Measurements from ENCODE around the gene STMN1.
A peak's percentile ranks its signal among the peaks of the same experiment; 100 is the strongest.

STMN1 gene

GRCh38 chr1:25858494-25858893, 47.7 kb downstream of the STMN1 start:
- no peak overlapping the region for H3K27ac ChIP-seq (ENCODE audit: low read depth, low read length)
- H3K27me3 ChIP-seq (ENCODE audit: control insufficient read depth, insufficient read depth, low read length) = no peaks in the 10 kb centered on the region
- no peak overlapping the region for H3K9ac ChIP-seq (ENCODE audit: low read length)
- H3K36me3 ChIP-seq (ENCODE audit: control insufficient read depth, insufficient read depth, low read length) = no peaks in the 10 kb centered on the region
- H3K4me1 ChIP-seq (ENCODE audit: control insufficient read depth, insufficient read depth, low read length) = peaks cover 7% of the 10 kb centered on the region
- H3K4me3 ChIP-seq (ENCODE audit: low read length) = peak overlapping the region; percentile 72

GRCh38 chr1:25856856-25857255, 49.4 kb downstream of the STMN1 start:
- H3K9ac ChIP-seq (ENCODE audit: low read length) = no peak overlapping the region
- H3K36me3 ChIP-seq (ENCODE audit: control insufficient read depth, insufficient read depth, low read length) = no peaks in the 10 kb centered on the region
- peaks cover 7% of the 10 kb centered on the region for H3K4me1 ChIP-seq (ENCODE audit: control insufficient read depth, insufficient read depth, low read length)
- H3K4me3 ChIP-seq (ENCODE audit: low read length) = no peak overlapping the region
- no peak overlapping the region for H3K27ac ChIP-seq (ENCODE audit: low read depth, low read length)
- H3K27me3 ChIP-seq (ENCODE audit: control insufficient read depth, insufficient read depth, low read length) = no peaks in the 10 kb centered on the region

DNA sequence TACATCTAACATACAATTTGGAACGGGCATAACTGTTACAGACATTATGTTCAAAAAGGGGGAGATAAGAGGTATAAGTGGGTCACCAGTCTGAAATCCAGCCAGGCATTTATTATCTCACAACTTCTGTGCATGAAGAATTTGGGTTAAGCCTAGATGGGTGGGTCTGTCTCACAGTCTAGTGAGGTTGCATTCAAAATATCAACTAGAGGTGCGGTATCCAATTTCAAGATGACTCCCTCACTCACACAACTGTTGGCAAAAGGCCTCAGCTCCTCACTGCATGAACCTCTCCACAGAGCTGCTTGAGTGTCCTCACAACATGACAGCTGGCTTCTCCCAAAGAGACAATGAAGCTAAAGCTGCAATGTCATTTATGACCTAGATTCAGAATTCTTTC, 51.7 kb downstream of the STMN1 start:
- Histone ChIP-seq H3K27ac (ENCODE audit: low read depth, low read length) (no peak overlapping the region), H3K4me1 (ENCODE audit: control insufficient read depth, insufficient read depth, low read length) (peaks cover 7% of the 10 kb centered on the region), H3K9ac (ENCODE audit: low read length) (no peak overlapping the region), H3K4me3 (ENCODE audit: low read length) (no peak overlapping the region), H3K36me3 (ENCODE audit: control insufficient read depth, insufficient read depth, low read length) (no peaks in the 10 kb centered on the region), H3K27me3 (ENCODE audit: control insufficient read depth, insufficient read depth, low read length) (no peaks in the 10 kb centered on the region)
